Peyer's patch (tissue), 4 donors: ENCODE results near the gene AP3D1.

Source experiments
- CTCF ChIP-seq, 6 experiments: fragments of 450-650 bp in 4 of 6; fragments of 200-600 bp in 2 of 6; sonication (generic) in 1 of 6; IDR thresholded peaks; one replicate each; pipeline ENCODE4 v1.5.1; 2017 to 2019; ENCODE audit warnings: antibody characterized with exemption in 6 of 6, mild to moderate bottlenecking in 3 of 6, moderate library complexity in 1 of 6
- POLR2A ChIP-seq, 2 donors: fragments of 450-650 bp; IDR thresholded peaks; one replicate each; pipeline ENCODE4 v1.5.1; 2017; ENCODE audit warnings: antibody characterized with exemption in 2 of 2, mild to moderate bottlenecking in 2 of 2, moderate library complexity in 2 of 2

GRCh38 chr19:2122982-2123381, 28.4 kb downstream of the AP3D1 start:
- TF ChIP-seq CTCF (IDR thresholded peaks at IDR 0.05) (no peak), POLR2A (IDR thresholded peaks at IDR 0.05) (no peak)
